ENCODE data around the gene DNAJB5.

Gene DNAJB5

DNA sequence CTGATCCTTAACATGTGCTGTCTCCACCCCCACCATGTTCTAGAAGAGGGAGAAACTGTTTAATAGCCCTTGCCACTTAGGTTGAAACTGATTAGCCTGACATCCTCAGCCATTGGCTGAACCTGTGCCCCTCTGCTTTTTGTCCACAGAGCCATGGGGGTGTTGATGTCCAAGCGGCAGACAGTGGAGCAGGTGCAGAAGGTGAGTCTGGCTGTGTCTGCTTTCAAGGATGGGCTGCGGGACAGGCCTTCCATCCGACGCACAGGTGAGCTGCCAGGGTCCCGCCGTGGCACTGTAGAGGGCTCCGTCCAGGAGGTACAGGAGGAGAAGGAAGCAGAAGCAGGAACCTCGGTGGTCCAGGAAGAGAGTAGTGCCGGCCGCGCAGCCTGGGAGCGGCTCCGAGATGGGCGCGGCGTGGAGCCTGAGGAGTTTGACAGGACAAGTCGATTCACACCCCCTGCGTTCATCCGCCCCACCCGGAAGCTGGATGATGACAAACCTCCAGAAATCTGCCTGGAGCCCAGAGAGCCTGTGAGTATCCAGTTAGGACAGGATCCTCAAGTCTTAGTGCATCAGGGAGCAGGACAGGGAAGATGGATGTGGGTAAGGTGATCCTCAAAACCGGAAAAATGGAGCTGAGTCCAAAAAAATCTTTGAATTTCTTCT is 18.3 kb upstream of the DNAJB5 start:
- no peak overlapping the region for H3K4me3 ChIP-seq (ENCODE audit: control insufficient read depth, low read depth, low read length)
- DNase-seq (ENCODE audit: low read depth), result no peak
- TF ChIP-seq, protein P1, sequence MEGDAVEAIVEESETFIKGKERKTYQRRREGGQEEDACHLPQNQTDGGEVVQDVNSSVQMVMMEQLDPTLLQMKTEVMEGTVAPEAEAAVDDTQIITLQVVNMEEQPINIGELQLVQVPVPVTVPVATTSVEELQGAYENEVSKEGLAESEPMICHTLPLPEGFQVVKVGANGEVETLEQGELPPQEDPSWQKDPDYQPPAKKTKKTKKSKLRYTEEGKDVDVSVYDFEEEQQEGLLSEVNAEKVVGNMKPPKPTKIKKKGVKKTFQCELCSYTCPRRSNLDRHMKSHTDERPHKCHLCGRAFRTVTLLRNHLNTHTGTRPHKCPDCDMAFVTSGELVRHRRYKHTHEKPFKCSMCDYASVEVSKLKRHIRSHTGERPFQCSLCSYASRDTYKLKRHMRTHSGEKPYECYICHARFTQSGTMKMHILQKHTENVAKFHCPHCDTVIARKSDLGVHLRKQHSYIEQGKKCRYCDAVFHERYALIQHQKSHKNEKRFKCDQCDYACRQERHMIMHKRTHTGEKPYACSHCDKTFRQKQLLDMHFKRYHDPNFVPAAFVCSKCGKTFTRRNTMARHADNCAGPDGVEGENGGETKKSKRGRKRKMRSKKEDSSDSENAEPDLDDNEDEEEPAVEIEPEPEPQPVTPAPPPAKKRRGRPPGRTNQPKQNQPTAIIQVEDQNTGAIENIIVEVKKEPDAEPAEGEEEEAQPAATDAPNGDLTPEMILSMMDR (conservative IDR thresholded peaks at IDR 0.05; ENCODE audit: control insufficient read depth, insufficient read depth, low read depth, low read length), result no peak

DNA sequence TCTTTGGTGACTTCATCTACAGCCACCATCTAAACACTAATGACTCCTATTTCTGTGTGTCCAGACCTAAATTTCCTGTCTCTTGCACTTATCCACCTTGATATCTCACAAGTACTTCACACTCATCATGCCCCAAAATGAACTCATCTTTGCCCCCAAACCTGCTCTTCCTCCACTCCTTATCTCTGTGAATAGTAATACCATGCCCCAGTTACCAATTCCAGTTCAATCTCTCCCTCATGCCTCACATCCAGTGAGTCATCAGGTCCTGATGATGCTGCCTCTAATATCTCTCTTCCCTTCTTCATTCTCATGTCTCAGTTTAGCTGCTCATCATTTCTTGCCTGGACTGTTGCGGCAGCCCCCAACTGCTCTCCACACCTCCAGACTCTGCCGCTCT is 14.9 kb upstream of the DNAJB5 start:
- DNase-seq (ENCODE audit: low read depth), result no peak
- no peak overlapping the region for H3K4me3 ChIP-seq (ENCODE audit: control insufficient read depth, low read depth, low read length)
- TF ChIP-seq, protein P1 (conservative IDR thresholded peaks at IDR 0.05; ENCODE audit: control insufficient read depth, insufficient read depth, low read depth, low read length), result no peak

DNA sequence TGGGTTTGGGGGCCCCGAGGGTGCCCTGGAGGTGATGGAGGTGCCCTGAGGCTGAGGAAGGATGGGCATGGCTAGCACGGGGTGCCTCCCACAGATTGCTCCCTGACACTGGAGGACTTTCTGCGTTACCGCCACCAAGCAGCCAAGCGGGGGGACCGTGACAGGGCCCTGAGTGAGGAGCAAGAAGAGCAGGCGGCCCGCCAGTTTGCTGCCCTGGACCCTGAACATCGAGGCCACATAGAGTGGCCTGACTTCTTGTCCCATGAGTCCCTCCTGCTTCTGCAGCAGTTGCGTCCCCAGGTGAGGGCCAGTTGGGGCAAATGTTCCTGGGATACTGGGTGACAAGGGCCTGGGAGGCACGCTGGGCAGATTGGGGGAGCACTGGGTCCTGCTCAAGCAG is 13.1 kb upstream of the DNAJB5 start:
- no peak overlapping the region for H3K4me3 ChIP-seq (ENCODE audit: control insufficient read depth, low read depth, low read length)
- DNase-seq (ENCODE audit: low read depth), result no peak
- TF ChIP-seq, protein P1 (conservative IDR thresholded peaks at IDR 0.05; ENCODE audit: control insufficient read depth, insufficient read depth, low read depth, low read length), result no peak

DNA sequence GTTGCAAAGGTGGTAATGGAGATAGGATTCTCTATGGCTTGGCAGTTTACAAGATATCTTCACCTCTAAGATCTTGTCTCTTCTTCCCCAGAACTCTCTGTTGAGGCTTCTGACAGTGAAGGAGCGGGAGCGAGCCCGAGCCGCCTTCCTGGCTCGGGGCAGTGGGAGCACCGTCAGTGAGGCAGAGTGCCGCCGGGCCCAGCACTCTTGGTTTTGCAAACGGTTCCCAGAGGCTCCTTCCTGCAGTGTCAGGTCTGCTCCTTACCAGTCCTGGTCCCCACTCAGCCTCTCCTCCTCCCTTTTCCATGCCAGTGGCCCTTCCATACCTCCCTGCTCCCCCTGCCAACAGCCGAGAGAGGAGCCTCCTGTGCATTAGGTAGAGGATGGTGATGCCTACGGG is 12.6 kb upstream of the DNAJB5 start:
- no peak for DNase-seq (ENCODE audit: low read depth)
- H3K4me3 ChIP-seq (ENCODE audit: control insufficient read depth, low read depth, low read length), result no peak overlapping the region
- TF ChIP-seq, protein P1 (conservative IDR thresholded peaks at IDR 0.05; ENCODE audit: control insufficient read depth, insufficient read depth, low read depth, low read length), result no peak

DNA sequence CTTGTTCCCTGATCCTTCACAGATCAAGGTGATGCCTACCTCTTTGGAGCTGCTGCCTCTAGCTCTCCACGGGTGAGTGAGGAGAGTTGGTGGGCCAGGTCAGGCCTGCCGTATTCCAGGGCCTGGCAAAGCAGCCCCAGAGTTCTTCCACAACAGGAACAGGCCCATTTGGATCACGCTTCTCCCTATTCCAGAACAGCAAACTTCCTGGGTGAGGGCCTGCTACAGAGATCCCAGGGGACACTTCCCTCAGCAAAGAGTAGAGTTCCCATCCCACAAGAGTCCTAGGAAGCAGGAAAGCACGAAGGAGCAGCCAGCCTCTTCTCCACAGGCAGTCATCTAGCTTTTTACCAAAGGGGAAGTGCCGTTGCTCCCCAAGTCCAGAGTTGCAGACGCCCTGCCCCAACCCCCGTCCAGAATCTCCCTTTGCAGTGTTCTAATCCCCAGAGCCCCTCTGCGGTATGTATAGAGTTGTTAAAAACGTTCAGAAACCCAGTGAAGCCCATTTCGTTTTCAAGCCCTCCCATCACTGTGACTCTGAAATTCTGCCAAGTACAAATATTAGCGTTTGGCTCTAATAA is 9.3 kb upstream of the DNAJB5 start:
- TF ChIP-seq, protein P1 (conservative IDR thresholded peaks at IDR 0.05; ENCODE audit: control insufficient read depth, insufficient read depth, low read depth, low read length), result no peak
- no peak overlapping the region for H3K4me3 ChIP-seq (ENCODE audit: control insufficient read depth, low read depth, low read length)
- DNase-seq (ENCODE audit: low read depth), result no peak

DNA sequence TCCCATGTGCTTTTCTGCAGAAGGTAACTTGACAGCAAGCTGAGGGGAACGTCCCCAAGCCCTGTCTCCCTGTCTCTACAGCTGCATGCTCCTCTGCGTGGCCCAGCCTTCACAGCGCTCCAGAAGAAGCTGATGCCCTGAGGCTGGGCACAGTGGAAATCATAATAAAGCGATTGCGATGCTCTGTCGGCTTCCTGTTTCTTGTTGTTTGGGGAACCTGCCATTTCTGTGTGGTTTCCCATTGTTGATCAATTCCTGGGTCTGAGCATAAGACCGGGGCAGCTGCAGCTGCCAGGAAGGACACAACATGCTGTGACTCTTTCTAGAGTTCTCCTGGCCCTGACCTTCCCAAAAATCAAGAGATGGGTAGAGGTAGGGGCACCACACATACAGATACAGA is 7.2 kb upstream of the DNAJB5 start:
- no peak for DNase-seq (ENCODE audit: low read depth)
- TF ChIP-seq, protein P1 (conservative IDR thresholded peaks at IDR 0.05; ENCODE audit: control insufficient read depth, insufficient read depth, low read depth, low read length), result no peak
- H3K4me3 ChIP-seq (ENCODE audit: control insufficient read depth, low read depth, low read length), result no peak overlapping the region
